K562 (cell line): ENCODE data around the gene KARS1. TPM values are rescaled to one million over a fixed set of nuclear protein-coding genes. Genes with fewer than 3 reads are reported as not detected.
A peak's percentile ranks its signal among the peaks of the same experiment; 100 is the strongest.

Source experiments
- BCOR ChIP-seq: fragments of 450-650 bp; IDR thresholded peaks from 2 replicates; pipeline ENCODE4 v1.6.1; 2016
- CXXC5 ChIP-seq: fragments of 250-450 bp; sonication (Bioruptor Pico); IDR thresholded peaks from 2 replicates; pipeline ENCODE4 v1.8.0; 2022; ENCODE audit warnings: inconsistent platforms, mild to moderate bottlenecking, moderate library complexity
- DDX20 ChIP-seq: fragments of 450-650 bp; IDR thresholded peaks from 2 replicates; pipeline ENCODE4 v1.6.1; 2016; ENCODE audit warnings: missing genetic modification characterization, low read depth, mild to moderate bottlenecking, missing compliant biosample characterization, moderate library complexity
- ELF4 ChIP-seq: fragments of 450-650 bp; formaldehyde crosslinking; IDR thresholded peaks from 2 replicates; pipeline ENCODE4 v1.4.0; 2022; ENCODE audit warnings: missing genetic modification characterization
- ETV5 ChIP-seq: sonication (generic); formaldehyde crosslinking; IDR thresholded peaks from 2 replicates; pipeline ENCODE4 v1.4.0; 2020; ENCODE audit warnings: low read depth, mild to moderate bottlenecking, missing genetic modification reagents
- HNRNPL ChIP-seq: fragments of 200-400 bp; formaldehyde crosslinking; IDR thresholded peaks from 2 replicates; pipeline ENCODE4 v1.6.1; 2017; ENCODE audit warnings: low read depth, mild to moderate bottlenecking, low read length
- ILK ChIP-seq: fragments of 450-650 bp; IDR thresholded peaks from 2 replicates; pipeline ENCODE4 v1.6.1; 2016; ENCODE audit warnings: missing genetic modification characterization, low read depth, mild to moderate bottlenecking, missing compliant biosample characterization, moderate library complexity, borderline replicate concordance
- MTF1 ChIP-seq: fragments of 250-450 bp; sonication (Bioruptor Pico); IDR thresholded peaks from 2 replicates; pipeline ENCODE4 v1.9.0; 2021; ENCODE audit warnings: moderate library complexity, mild to moderate bottlenecking, inconsistent platforms, borderline replicate concordance
- MYC ChIP-seq, 2 experiments: fragments of 250-450 bp in 1 of 2; sonication (Bioruptor Pico) in 1 of 2; IDR thresholded peaks; 2 replicates each; pipeline versions ENCODE4 v1.5.1 to v1.6.1; 2012 to 2021; ENCODE audit warnings: low read depth in 2 of 2, borderline replicate concordance in 1 of 2, improper control_type of control experiment in 1 of 2, low read length in 1 of 2, mild to moderate bottlenecking in 1 of 2, moderate library complexity in 1 of 2
- NR2C2 ChIP-seq, 2 experiments: fragments of 200-800 bp in 1 of 2; sonication (Bioruptor generic) in 1 of 2; sonication (generic) in 1 of 2; formaldehyde crosslinking in 1 of 2; IDR thresholded peaks; 2 replicates each; pipeline versions ENCODE4 v1.6.1 to v1.8.0; 2016 to 2022; ENCODE audit warnings: mild to moderate bottlenecking in 1 of 2, missing compliant biosample characterization in 1 of 2, missing genetic modification characterization in 1 of 2, missing genetic modification reagents in 1 of 2
- PHF21A ChIP-seq: fragments of 450-650 bp; IDR thresholded peaks from 2 replicates; pipeline ENCODE4 v1.6.1; 2017; ENCODE audit warnings: low read depth, borderline replicate concordance
- POLR3G ChIP-seq: IDR thresholded peaks from 2 replicates; pipeline ENCODE4 v1.6.1; 2011; ENCODE audit not compliant: insufficient read length, insufficient replicate concordance; ENCODE audit errors: extremely low read depth
- RBM25 ChIP-seq: fragments of 200-400 bp; formaldehyde crosslinking; IDR thresholded peaks from 2 replicates; pipeline ENCODE4 v1.6.1; 2018; ENCODE audit warnings: low read length, low read depth, moderate library complexity; ENCODE audit not compliant: severe bottlenecking
- RCOR1 ChIP-seq, 2 experiments: IDR thresholded peaks; 2 replicates each; pipeline ENCODE4 v1.6.1; 2012; ENCODE audit warnings: low read depth in 2 of 2, low read length in 2 of 2, borderline replicate concordance in 1 of 2, improper control_type of control experiment in 1 of 2
- SMAD3 ChIP-seq: fragments of 450-650 bp; formaldehyde crosslinking; conservative IDR thresholded peaks from 2 replicates; pipeline ENCODE4 v1.4.0; 2020; ENCODE audit warnings: mild to moderate bottlenecking
- SNIP1 ChIP-seq: fragments of 450-650 bp; IDR thresholded peaks from 2 replicates; pipeline ENCODE4 v1.7.1; 2017; ENCODE audit warnings: low read depth, mild to moderate bottlenecking
- SP1 ChIP-seq: sonication (generic); formaldehyde crosslinking; IDR thresholded peaks from 2 replicates; pipeline ENCODE4 v1.8.1; 2022; ENCODE audit warnings: mild to moderate bottlenecking, missing genetic modification reagents
- TCF7L2 ChIP-seq: fragments of 150-350 bp; IDR thresholded peaks from 2 replicates; pipeline ENCODE4 v1.6.1; 2016; ENCODE audit warnings: low read depth, mild to moderate bottlenecking, low read length, moderate library complexity
- TCFL5 ChIP-seq: fragments of 250-450 bp; sonication (Bioruptor Pico); conservative IDR thresholded peaks from 2 replicates; pipeline ENCODE4 v1.6.1; 2021; ENCODE audit warnings: mild to moderate bottlenecking, moderate library complexity, matching md5 sums
- ZNF586 ChIP-seq: fragments of 450-650 bp; formaldehyde crosslinking; conservative IDR thresholded peaks from 2 replicates; pipeline ENCODE4 v1.4.0; 2020; ENCODE audit warnings: mild to moderate bottlenecking, moderate library complexity
- ZNF644 ChIP-seq: fragments of 200-800 bp; sonication (Bioruptor generic); IDR thresholded peaks from 2 replicates; pipeline ENCODE4 v1.6.1; 2016; ENCODE audit warnings: low read depth, missing genetic modification characterization, missing compliant biosample characterization
- polyA plus RNA-seq, 8 experiments: library from polyadenylated mRNA; depleted of rRNA in 4 of 8; stranded (reverse) in 5 of 8; unstranded in 3 of 8; fragments of >200 nt; fragmentation: Nextera tagmentation in 2 of 8; fragmentation: Illumina TruSeq in 1 of 8; extraction: Ambion mirVana in 2 of 8; extraction: Trizol in 1 of 8; gene quantifications; 2 replicates each; pipeline versions ENCODE4 v1.2.1 to v1.2.3, GENCODE V29; 2011 to 2014; ENCODE audit warnings: inconsistent platforms in 1 of 8, missing spikeins in 1 of 8
- total RNA-seq, 7 experiments: library from RNA; depleted of rRNA in 6 of 7; stranded (reverse); fragments of >200 nt in 6 of 7; fragmentation: Illumina TruSeq in 2 of 7; extraction: Trizol in 2 of 7; gene quantifications; 2 replicates each; pipeline versions ENCODE4 v1.2.1 to v1.2.3, GENCODE V29; 2011 to 2021; ENCODE audit warnings: low replicate concordance in 1 of 7
- TF ChIP-seq, protein P1 (sequence below): fragments of 450-650 bp; formaldehyde crosslinking; IDR thresholded peaks from 2 replicates; pipeline ENCODE4 v1.4.0; 2020; ENCODE audit warnings: mild to moderate bottlenecking, mixed read lengths

The KARS1 gene
- total and polyA plus RNA-seq, 9 of the 15 experiments (the other 6 are each of a cell fraction or from before 2014, with no cell fraction given): 223 to 386 (median 304) TPM

DNA sequence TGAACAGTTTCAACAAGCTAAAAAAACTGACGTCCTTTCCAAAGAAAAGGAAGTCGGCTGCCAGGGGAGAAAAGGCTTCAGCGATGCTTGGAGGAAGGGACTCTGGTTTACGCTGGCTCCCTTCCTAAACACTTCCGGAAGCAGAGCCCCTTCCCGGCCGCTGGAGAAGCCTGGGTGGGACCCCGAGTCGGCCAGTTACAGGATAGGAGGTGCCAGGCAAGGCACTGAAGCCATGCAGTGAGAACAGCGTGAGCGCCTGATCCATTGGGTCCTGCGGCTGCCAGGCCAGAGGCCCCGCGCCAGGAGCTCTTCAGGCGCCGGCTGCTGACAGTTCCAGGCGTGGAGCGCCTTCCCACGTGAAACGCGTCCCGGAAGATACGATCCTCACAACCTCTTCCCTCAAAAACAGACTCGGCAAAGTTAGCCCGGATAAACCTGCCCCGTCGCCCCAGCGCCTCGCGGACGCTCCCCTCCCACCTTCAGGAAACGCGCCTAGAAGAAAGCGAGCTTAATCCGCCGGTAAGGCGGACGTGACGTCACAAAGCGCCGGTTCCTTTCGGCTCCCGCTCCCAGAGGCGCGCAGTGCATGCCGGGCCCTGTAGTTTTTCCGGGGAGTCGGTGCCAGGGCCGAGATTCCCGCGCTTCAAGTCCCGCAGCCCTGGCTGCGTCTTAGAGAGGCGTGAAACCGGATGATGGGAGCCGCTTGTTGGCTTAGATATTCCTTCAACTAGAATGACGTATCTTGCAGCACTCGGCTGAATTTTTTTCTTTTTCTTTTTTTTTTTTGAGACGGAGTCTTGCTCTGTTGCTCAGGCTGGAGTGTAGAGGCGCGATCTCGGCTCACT lies 24.5 kb downstream of the KARS1 start, which contains the start of gene ADAT1 (continued):
- TF ChIP-seq RBM25 (peak; percentile 41), ELF4 (CRISPR knock-in tag) (no peak), SP1 (CRISPR knock-in tag) (0 out of 2 replicates have a peak, but pooled peaks have one; percentile 30), HNRNPL (no peak), MTF1 (CRISPR knock-in tag) (no peak), BCOR (no peak), SMAD3 (CRISPR knock-in tag) (no peak; the same call in 1 of the 2 replicates), DDX20 (tag) (no peak), SNIP1 (no peak), NR2C2 (CRISPR knock-in tag; IDR thresholded peaks at IDR 0.05) (no peak), NR2C2 (tag; IDR thresholded peaks at IDR 0.05) (peak; percentile 78), RCOR1 (IDR thresholded peaks at IDR 0.05; ENCODE audit: borderline replicate concordance in 1 of 2, low read depth in 2 of 2, low read length in 2 of 2) (peak in 1 of 2 experiments; percentile 38; a peak in 1 of 4 replicates), PHF21A (no peak), ZNF644 (tag) (no peak), ETV5 (CRISPR knock-in tag) (peak; percentile 90), ILK (tag) (no peak), TCF7L2 (no peak; the same call in 1 of the 2 replicates), ZNF586 (CRISPR knock-in tag) (no peak), TCFL5 (no peak), MYC (IDR thresholded peaks at IDR 0.05; ENCODE audit: low read depth, low read length) (peak; percentile 82), MYC (CRISPR knock-in tag; IDR thresholded peaks at IDR 0.05; ENCODE audit: borderline replicate concordance, low read depth) (no peak), CXXC5 (CRISPR knock-in tag) (peak; percentile 96), POLR3G (no peak)
- TF ChIP-seq, protein P1, sequence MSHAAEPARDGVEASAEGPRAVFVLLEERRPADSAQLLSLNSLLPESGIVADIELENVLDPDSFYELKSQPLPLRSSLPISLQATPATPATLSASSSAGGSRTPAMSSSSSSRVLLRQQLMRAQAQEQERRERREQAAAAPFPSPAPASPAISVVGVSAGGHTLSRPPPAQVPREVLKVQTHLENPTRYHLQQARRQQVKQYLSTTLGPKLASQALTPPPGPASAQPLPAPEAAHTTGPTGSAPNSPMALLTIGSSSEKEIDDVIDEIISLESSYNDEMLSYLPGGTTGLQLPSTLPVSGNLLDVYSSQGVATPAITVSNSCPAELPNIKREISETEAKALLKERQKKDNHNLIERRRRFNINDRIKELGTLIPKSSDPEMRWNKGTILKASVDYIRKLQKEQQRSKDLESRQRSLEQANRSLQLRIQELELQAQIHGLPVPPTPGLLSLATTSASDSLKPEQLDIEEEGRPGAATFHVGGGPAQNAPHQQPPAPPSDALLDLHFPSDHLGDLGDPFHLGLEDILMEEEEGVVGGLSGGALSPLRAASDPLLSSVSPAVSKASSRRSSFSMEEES (CRISPR knock-in tag): no peak
